Measurements from ENCODE around the gene PARD3B.

GRCh38 chr2:205076405-205076804 lies 531.1 kb downstream of the PARD3B start:
- no peak for TF ChIP-seq GATA2 (IDR thresholded peaks at IDR 0.05; ENCODE audit: low read depth, low read length)
- no peak for TF ChIP-seq GATA3 (IDR thresholded peaks at IDR 0.05; ENCODE audit: low read depth, low read length)

All from SH-SY5Y (cell line).